Measurements from ENCODE around the gene ADAMTS18. TPM values are rescaled to one million over a fixed set of nuclear protein-coding genes. Genes with fewer than 3 reads are reported as not detected.

Gene ADAMTS18
- polyA plus RNA-seq (2013, experiment 1 of 2), result 0.38 TPM
- polyA plus RNA-seq (2013, experiment 2 of 2), result 0.46 TPM

GRCh38 chr16:77434530-77435271 lies at the start of gene ADAMTS18:
Gene ADAMTS18 (minus strand): TSS chr16:77435034. CDS start chr16:77434695, 339 bp downstream.
- DNase-seq, result peak; percentile 62

GRCh38 chr16:77480681-77481315 lies 46.0 kb upstream of the ADAMTS18 start:
- Histone ChIP-seq H4K8ac (ENCODE audit: low read depth, low read length) (no peak overlapping the region), H3K18ac (ENCODE audit: low read length) (no peak overlapping the region), H3K23ac (ENCODE audit: low read length) (no peak overlapping the region), H2AK5ac (ENCODE audit: low read length) (no peak overlapping the region), H3K56ac (ENCODE audit: low read length) (no peak overlapping the region), H2BK15ac (replicated peaks; ENCODE audit: low read depth) (no peak overlapping the region), H4K5ac (ENCODE audit: low read length) (no peak overlapping the region), H3K4ac (ENCODE audit: low read depth, low read length) (no peak overlapping the region), H3K27me3 (ENCODE audit: insufficient read depth, low read length, poor library complexity) (no peaks in the 10 kb centered on the region), H3K4me1 (ENCODE audit: control insufficient read depth, low read depth, low read length) (no peaks in the 10 kb centered on the region), H3K4me3 (ENCODE audit: low read length) (no peak overlapping the region), H3K79me2 (ENCODE audit: control insufficient read depth, insufficient read depth, low read length) (no peaks in the 10 kb centered on the region), H3K36me3 (ENCODE audit: control insufficient read depth, insufficient read depth, low read length) (no peaks in the 10 kb centered on the region), H3K9ac (ENCODE audit: low read length) (no peak overlapping the region), H3K27ac (ENCODE audit: low read depth, low read length) (no peak overlapping the region), H3K79me1 (ENCODE audit: low read length) (no peaks in the 10 kb centered on the region), H2BK5ac (ENCODE audit: low read length) (no peak overlapping the region), H3K4me2 (ENCODE audit: low read length) (no peak overlapping the region), H2BK120ac (ENCODE audit: low read depth, low read length) (no peak overlapping the region)
- WGBS (ENCODE audit: extremely low coverage, insufficient coverage, low lambda C conversion rate), result no CpG with 5 or more reads among the region's 3 CpGs
- DNase-seq, result no peak

More at GRCh38 chr16:77434530-77435271, at the start of gene ADAMTS18:
- Histone ChIP-seq H3K4me1 (ENCODE audit: control insufficient read depth, low read depth, low read length) (peaks cover 2% of the 10 kb centered on the region), H2BK15ac (replicated peaks; ENCODE audit: low read depth) (no peak within 1 kb of the TSS), H3K36me3 (ENCODE audit: control insufficient read depth, insufficient read depth, low read length) (no peaks in the 10 kb centered on the region), H3K4me3 (ENCODE audit: low read length) (no peak within 1 kb of the TSS), H3K23ac (ENCODE audit: low read length) (no peak within 1 kb of the TSS), H4K8ac (ENCODE audit: low read depth, low read length) (no peak within 1 kb of the TSS), H4K5ac (ENCODE audit: low read length) (no peak within 1 kb of the TSS), H3K9ac (ENCODE audit: low read length) (peak within 1 kb of the TSS; percentile 35), H3K56ac (ENCODE audit: low read length) (peak within 1 kb of the TSS; percentile 51), H3K4me2 (ENCODE audit: low read length) (peak within 1 kb of the TSS; percentile 55), H2BK5ac (ENCODE audit: low read length) (no peak within 1 kb of the TSS), H3K27ac (ENCODE audit: low read depth, low read length) (no peak within 1 kb of the TSS), H3K79me2 (ENCODE audit: control insufficient read depth, insufficient read depth, low read length) (no peaks in the 10 kb centered on the region), H2BK120ac (ENCODE audit: low read depth, low read length) (no peak within 1 kb of the TSS), H2AK5ac (ENCODE audit: low read length) (no peak within 1 kb of the TSS), H3K18ac (ENCODE audit: low read length) (no peak within 1 kb of the TSS), H3K27me3 (ENCODE audit: insufficient read depth, low read length, poor library complexity) (peaks cover 8% of the 10 kb centered on the region), H3K4ac (ENCODE audit: low read depth, low read length) (no peak within 1 kb of the TSS), H3K79me1 (ENCODE audit: low read length) (no peaks in the 10 kb centered on the region)
- no CpG with 5 or more reads among the region's 92 CpGs for WGBS (ENCODE audit: extremely low coverage, insufficient coverage, low lambda C conversion rate)

GRCh38 chr16:77472262-77472661 lies 37.4 kb upstream of the ADAMTS18 start:
- H3K56ac ChIP-seq (ENCODE audit: low read length), result no peak overlapping the region
- H3K4me1 ChIP-seq (ENCODE audit: control insufficient read depth, low read depth, low read length), result peaks cover 3% of the 10 kb centered on the region
- H3K4me3 ChIP-seq (ENCODE audit: low read length), result no peak overlapping the region
- no peak overlapping the region for H3K4me2 ChIP-seq (ENCODE audit: low read length)
- no peak overlapping the region for H3K23ac ChIP-seq (ENCODE audit: low read length)
- H3K36me3 ChIP-seq (ENCODE audit: control insufficient read depth, insufficient read depth, low read length), result no peaks in the 10 kb centered on the region
- no peaks in the 10 kb centered on the region for H3K79me1 ChIP-seq (ENCODE audit: low read length)
- H3K79me2 ChIP-seq (ENCODE audit: control insufficient read depth, insufficient read depth, low read length), result no peaks in the 10 kb centered on the region
- H3K9ac ChIP-seq (ENCODE audit: low read length), result no peak overlapping the region
- H4K8ac ChIP-seq (ENCODE audit: low read depth, low read length), result no peak overlapping the region
- H3K27me3 ChIP-seq (ENCODE audit: insufficient read depth, low read length, poor library complexity), result no peaks in the 10 kb centered on the region
- no peak overlapping the region for H3K4ac ChIP-seq (ENCODE audit: low read depth, low read length)
- H3K27ac ChIP-seq (ENCODE audit: low read depth, low read length), result no peak overlapping the region
- H2AK5ac ChIP-seq (ENCODE audit: low read length), result no peak overlapping the region
- H3K18ac ChIP-seq (ENCODE audit: low read length), result no peak overlapping the region
- H4K5ac ChIP-seq (ENCODE audit: low read length), result no peak overlapping the region
- no peak overlapping the region for H2BK5ac ChIP-seq (ENCODE audit: low read length)
- WGBS (ENCODE audit: extremely low coverage, insufficient coverage, low lambda C conversion rate), result no CpG with 5 or more reads among the region's 1 CpG
- H2BK120ac ChIP-seq (ENCODE audit: low read depth, low read length), result no peak overlapping the region
- no peak overlapping the region for H2BK15ac ChIP-seq (replicated peaks; ENCODE audit: low read depth)
- DNase-seq, result no peak

GRCh38 chr16:77470851-77471250 lies 36.0 kb upstream of the ADAMTS18 start:
- Histone ChIP-seq H3K9ac (ENCODE audit: low read length) (no peak overlapping the region), H2BK15ac (replicated peaks; ENCODE audit: low read depth) (no peak overlapping the region), H3K27me3 (ENCODE audit: insufficient read depth, low read length, poor library complexity) (no peaks in the 10 kb centered on the region), H3K4me3 (ENCODE audit: low read length) (no peak overlapping the region), H4K8ac (ENCODE audit: low read depth, low read length) (no peak overlapping the region), H2AK5ac (ENCODE audit: low read length) (no peak overlapping the region), H3K23ac (ENCODE audit: low read length) (no peak overlapping the region), H3K79me1 (ENCODE audit: low read length) (no peaks in the 10 kb centered on the region), H3K27ac (ENCODE audit: low read depth, low read length) (no peak overlapping the region), H3K18ac (ENCODE audit: low read length) (no peak overlapping the region), H3K56ac (ENCODE audit: low read length) (no peak overlapping the region), H2BK120ac (ENCODE audit: low read depth, low read length) (no peak overlapping the region), H2BK5ac (ENCODE audit: low read length) (no peak overlapping the region), H3K36me3 (ENCODE audit: control insufficient read depth, insufficient read depth, low read length) (no peaks in the 10 kb centered on the region), H3K4me2 (ENCODE audit: low read length) (no peak overlapping the region), H3K4ac (ENCODE audit: low read depth, low read length) (no peak overlapping the region), H3K4me1 (ENCODE audit: control insufficient read depth, low read depth, low read length) (peaks cover 3% of the 10 kb centered on the region), H3K79me2 (ENCODE audit: control insufficient read depth, insufficient read depth, low read length) (no peaks in the 10 kb centered on the region), H4K5ac (ENCODE audit: low read length) (no peak overlapping the region)
- peak; percentile 13 for DNase-seq

GRCh38 chr16:77469634-77470033 lies 34.8 kb upstream of the ADAMTS18 start:
- Histone ChIP-seq H2AK5ac (ENCODE audit: low read length) (no peak overlapping the region), H3K36me3 (ENCODE audit: control insufficient read depth, insufficient read depth, low read length) (no peaks in the 10 kb centered on the region), H3K27ac (ENCODE audit: low read depth, low read length) (no peak overlapping the region), H3K79me1 (ENCODE audit: low read length) (no peaks in the 10 kb centered on the region), H3K9ac (ENCODE audit: low read length) (no peak overlapping the region), H3K79me2 (ENCODE audit: control insufficient read depth, insufficient read depth, low read length) (no peaks in the 10 kb centered on the region), H3K23ac (ENCODE audit: low read length) (no peak overlapping the region), H3K4me3 (ENCODE audit: low read length) (no peak overlapping the region), H3K27me3 (ENCODE audit: insufficient read depth, low read length, poor library complexity) (no peaks in the 10 kb centered on the region), H3K4me2 (ENCODE audit: low read length) (no peak overlapping the region), H3K18ac (ENCODE audit: low read length) (no peak overlapping the region), H3K56ac (ENCODE audit: low read length) (no peak overlapping the region), H2BK15ac (replicated peaks; ENCODE audit: low read depth) (no peak overlapping the region), H4K5ac (ENCODE audit: low read length) (no peak overlapping the region), H3K4ac (ENCODE audit: low read depth, low read length) (no peak overlapping the region), H4K8ac (ENCODE audit: low read depth, low read length) (no peak overlapping the region), H2BK5ac (ENCODE audit: low read length) (no peak overlapping the region), H3K4me1 (ENCODE audit: control insufficient read depth, low read depth, low read length) (peaks cover 3% of the 10 kb centered on the region), H2BK120ac (ENCODE audit: low read depth, low read length) (no peak overlapping the region)
- WGBS (ENCODE audit: extremely low coverage, insufficient coverage, low lambda C conversion rate), result no CpG with 5 or more reads among the region's 3 CpGs
- no peak for DNase-seq
